Measurements from ENCODE around the gene KIRREL3.

Gene KIRREL3

GRCh38 chr11:126528075-126528474 is 472.5 kb downstream of the KIRREL3 start:
- DNase-seq (ENCODE audit: low read depth) = no peak

DNA sequence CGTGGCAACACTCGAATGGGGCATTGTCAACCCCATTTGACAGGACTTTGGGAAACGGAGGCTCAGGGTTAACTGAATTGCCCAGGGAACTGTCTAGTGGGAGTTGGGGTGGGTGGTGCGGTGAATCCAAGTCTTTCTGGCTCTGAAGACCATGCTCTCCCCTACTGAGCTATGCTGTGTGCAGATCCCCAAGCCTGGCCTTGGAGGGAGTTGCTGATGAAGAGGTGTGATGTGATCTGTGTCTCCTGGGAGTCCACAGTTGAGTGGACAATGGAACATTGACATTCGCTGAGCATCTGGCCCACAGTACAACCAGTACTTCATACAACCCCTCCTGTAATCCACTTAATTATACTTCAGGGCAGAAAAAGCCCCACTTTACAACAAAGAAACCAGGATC is 472.9 kb downstream of the KIRREL3 start:
- DNase-seq (ENCODE audit: low read depth) = no peak

DNA sequence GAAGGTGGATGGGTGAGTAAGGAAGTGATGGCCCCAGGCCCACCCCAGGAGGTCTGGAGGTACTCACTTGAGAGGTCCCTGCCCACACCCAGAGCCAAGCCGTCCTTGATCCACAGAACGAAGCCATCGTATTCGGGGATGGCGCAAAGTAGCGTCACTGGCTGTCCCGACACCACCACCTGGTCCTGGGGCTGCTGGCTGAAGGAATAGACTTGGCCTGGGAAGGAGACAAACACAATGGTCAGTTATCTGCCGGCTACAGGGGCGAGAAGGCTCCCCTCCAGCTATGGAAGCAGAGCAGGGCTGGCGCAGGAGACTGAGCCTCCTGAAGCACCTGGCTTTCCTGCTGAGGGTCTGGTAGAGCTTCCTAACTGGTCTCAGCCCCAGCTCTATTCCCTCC is 474.1 kb downstream of the KIRREL3 start:
- no peak for DNase-seq (ENCODE audit: low read depth)

GRCh38 chr11:126525702-126526101 is 474.9 kb downstream of the KIRREL3 start:
- no peak for DNase-seq (ENCODE audit: low read depth)

DNA sequence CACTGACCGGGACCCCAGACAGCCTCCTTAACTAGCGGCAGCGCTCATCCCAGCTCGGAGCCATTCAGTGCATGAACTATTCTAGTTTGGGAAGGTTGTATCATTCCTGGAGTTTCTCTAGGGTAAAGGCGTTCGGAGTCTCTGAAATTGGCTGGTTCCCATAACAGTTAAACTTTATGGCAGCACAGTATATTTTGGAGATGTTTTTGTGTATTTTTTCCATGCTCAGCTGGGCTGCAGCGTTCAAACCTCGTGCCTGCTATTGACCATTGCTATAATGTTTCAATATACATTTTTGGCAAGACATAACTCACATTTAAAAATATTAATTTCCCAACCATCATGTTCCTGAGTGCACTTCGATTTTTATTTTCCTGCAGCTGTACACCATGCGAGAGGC is 475.4 kb downstream of the KIRREL3 start:
- DNase-seq (ENCODE audit: low read depth) = no peak

- no peak for DNase-seq (ENCODE audit: low read depth)
Measured at GRCh38 chr11:126523441-126524205, 476.9 kb downstream of the KIRREL3 start.

GRCh38 chr11:126522606-126523005 is 478.0 kb downstream of the KIRREL3 start:
- no peak for DNase-seq (ENCODE audit: low read depth)

GRCh38 chr11:126522152-126522551 is 478.4 kb downstream of the KIRREL3 start:
- no peak for DNase-seq (ENCODE audit: low read depth)

DNA sequence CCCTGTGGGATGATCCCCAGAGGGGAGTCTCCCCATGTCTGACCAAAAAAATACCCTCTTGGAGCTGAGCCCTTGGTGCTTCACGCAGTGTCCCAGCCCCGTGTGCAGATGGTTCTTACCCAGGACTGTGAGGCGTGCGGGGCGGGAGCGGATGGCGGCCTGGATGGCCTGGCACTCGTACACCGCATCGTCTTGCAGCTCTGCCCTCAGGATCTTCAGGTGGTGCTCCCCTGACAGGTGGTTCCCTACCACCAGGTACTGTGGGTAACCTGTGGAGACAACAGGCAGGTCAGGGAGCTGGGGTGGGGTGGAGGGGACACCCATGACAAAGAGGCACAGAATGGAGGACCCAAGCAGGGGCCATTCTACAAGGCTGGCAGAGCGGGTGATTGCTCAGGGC is 479.4 kb downstream of the KIRREL3 start:
- no peak for DNase-seq (ENCODE audit: low read depth)

DNA sequence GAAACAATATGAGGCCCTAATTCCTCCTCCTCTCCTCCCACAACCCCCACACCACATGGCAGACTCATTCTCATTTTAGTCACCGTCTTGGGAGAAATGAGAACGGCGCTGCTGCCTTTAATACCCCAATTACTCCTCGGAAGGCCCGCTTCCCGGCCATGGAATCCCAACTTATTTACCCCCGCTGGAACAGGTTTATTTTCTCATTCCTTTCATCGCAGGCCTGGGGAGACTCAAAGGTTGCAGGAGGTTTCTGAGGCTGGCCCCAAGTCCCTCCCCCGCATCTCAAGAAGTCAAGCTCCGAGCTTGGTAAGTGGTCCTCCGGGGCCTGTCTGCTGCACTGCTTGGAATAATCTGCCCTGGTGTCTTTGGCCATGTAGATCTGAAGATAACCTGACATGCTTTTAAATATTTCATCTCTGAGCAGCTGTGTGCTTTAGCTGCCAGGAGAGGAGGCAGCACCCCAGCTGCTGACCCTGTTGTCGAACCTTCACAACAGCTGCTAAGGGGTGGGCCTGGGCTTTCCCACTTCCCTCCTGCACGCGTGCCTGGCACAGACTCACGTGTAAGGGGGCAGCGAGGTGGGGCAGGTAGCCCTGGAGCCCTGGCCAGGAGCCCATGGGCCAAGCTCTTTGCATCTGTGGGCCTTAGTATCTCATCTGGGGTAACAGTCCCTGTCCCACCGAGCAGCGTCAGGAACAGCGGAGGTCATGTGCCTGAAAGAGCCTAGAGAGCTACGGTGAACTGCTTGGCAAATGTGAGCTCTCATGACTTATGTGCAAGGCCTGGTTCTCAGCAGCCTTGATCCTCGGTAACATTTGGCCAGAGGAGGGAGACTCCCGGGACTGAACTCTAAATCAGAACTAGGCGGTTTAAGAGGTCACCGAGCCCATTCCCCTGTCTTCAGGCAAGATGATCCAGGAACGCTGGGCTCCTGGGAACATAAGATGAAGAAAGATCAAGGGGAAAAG is 480.5 kb downstream of the KIRREL3 start:
- no peak for DNase-seq (ENCODE audit: low read depth)

- no peak for DNase-seq (ENCODE audit: low read depth)
Measured at GRCh38 chr11:126518972-126519690, 481.4 kb downstream of the KIRREL3 start.

- DNase-seq (ENCODE audit: low read depth) = no peak
Measured at GRCh38 chr11:126518071-126518971, 482.2 kb downstream of the KIRREL3 start.

DNA sequence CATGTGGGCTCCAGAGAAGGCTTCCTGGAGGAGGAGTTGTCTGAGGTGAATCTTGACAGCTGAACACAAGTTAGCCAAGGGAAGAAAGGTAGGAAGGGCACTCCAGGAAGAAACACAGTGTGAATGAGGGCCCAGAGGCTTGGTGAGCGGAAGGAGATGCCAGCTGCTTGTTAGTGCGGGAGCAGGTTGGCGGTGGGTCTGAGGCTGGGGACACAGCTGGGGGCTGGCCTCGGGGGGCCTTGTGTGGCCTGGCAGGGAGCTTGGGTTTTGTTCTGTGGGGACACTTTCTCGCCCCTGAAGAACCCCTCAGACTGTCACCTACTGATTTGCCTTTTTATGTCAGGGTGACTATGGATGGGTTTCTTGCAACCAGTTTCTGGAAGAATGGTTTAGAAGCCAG is 485.1 kb downstream of the KIRREL3 start:
- DNase-seq (ENCODE audit: low read depth) = no peak

GRCh38 chr11:126514061-126514693 is 486.4 kb downstream of the KIRREL3 start:
- DNase-seq (ENCODE audit: low read depth) = no peak

DNA sequence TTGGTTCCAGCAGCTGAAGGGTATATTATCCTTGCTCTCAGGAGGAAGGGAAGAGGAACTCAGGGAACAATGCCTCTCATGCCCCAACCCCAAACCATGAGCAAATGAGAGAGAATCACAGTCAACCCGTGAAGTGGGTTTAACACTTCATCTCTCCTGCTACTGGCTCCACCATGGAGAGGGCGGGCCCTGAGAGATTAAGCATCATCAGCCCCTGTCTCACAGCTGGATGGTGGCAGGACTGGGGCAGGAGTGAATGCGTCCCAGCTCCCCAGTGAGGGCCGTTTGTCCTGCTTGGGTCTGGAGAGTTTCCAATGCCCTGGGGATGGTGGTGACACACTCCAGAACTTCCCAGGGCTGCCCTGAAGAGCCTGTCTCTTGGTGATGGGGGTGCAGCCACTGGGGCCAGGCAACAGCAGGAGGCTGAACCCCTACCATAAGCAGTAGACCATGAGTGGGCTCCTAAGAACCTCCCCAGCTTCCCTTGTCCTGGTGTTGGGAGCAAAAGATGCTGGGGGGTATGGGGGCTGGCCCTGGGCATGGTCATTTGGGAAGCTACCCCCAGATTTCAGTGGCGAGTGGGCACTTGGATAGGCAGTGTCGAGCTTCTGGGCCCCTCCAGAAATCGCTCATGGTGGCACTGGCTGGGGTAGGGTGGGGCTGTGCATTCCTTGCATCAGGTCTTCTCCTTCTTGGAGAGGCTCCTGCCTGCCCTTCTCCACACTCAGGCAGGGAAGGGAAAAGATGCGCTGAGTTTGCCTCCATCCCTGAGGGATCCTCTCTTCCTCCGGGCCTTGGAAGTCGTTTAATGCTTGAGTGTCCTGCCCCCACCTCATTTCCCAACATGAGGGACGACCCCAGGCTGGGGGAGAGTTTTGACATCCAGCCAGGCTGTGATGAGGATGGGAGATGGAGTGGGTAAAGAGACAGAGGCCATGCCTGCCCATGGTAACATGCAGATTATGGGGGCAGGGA is 487.5 kb downstream of the KIRREL3 start:
- no peak for DNase-seq (ENCODE audit: low read depth)

GRCh38 chr11:126512251-126512650 is 488.3 kb downstream of the KIRREL3 start:
- DNase-seq (ENCODE audit: low read depth) = no peak

- no peak for DNase-seq (ENCODE audit: low read depth)
Measured at GRCh38 chr11:126511475-126512115, 489.0 kb downstream of the KIRREL3 start.

DNA sequence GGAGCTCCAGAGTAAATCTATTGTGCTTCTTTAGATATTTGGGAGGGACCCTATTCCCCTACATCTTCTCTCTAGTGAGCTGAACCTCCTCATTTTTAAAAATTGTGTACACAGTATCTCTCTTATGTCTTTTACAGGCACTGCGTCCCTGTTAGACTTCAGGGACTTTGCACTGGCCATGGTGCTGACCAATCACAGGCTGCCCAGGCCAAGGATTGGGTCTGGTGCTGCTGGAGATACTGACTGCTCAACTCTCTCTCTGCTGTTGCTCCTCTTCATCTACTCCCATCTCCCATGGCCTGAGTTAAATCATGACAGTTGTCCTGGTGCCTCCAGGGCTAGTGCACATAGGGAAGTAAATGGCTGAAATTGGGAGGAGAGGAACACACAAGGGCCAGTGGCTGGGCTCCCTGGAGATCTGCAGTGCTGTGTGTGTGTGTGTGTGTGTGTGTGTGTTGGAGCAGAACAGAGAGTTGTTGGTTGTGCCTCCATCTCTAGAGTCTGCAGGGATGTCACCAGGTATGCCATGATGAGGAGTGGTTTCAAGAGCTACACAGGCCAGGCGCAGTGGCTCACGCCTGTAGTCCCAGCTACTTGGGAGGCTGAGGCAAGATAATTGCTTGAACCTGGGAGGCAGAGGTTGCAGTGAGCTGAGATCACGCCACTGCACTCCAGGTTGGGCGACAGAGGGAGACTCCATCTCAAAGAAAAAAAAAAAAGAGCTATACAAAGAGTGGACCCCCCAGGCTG is 489.8 kb downstream of the KIRREL3 start:
- DNase-seq (ENCODE audit: low read depth) = no peak
